Astrocyte (in vitro differentiated cells and primary cell): ENCODE data around the gene PLEKHA8. TPM values are rescaled to one million over a fixed set of nuclear protein-coding genes. Genes with fewer than 3 reads are reported as not detected.

Experiments used
- DNase-seq: peaks from one replicate; pipeline ENCODE4 v3.0.0-alpha.2; 2010; ENCODE audit warnings: low read depth
- FAIRE-seq: peaks from 2 replicates; lab custom pipeline; 2011; peaks lifted over from hg19 to GRCh38; lab: Jason Lieb, UNC
- H2AFZ ChIP-seq: 2 replicates; pipeline ENCODE4 v1.6.0; 2012; ENCODE audit warnings: low read depth, low read length, inconsistent platforms
- H3K27ac ChIP-seq: 2 replicates; pipeline ENCODE4 v1.5.1; 2011; ENCODE audit warnings: low read depth, low read length, inconsistent platforms
- H3K27me3 ChIP-seq: 2 replicates; pipeline ENCODE4 v1.6.0; 2011; ENCODE audit warnings: low read length, inconsistent platforms; ENCODE audit not compliant: insufficient read depth
- H3K36me3 ChIP-seq: 2 replicates; pipeline ENCODE4 v1.5.1; 2011; ENCODE audit warnings: low read length, inconsistent platforms; ENCODE audit not compliant: insufficient read depth
- H3K4me1 ChIP-seq: 2 replicates; pipeline ENCODE4 v1.5.1; 2011; ENCODE audit warnings: low read length, inconsistent platforms; ENCODE audit not compliant: insufficient read depth
- H3K4me2 ChIP-seq: 2 replicates; pipeline ENCODE4 v1.6.0; 2012; ENCODE audit warnings: low read length, inconsistent platforms
- H3K4me3 ChIP-seq: 2 replicates; pipeline ENCODE4 v1.5.1; 2011; ENCODE audit warnings: low read depth, mild to moderate bottlenecking, low read length, inconsistent platforms; ENCODE audit not compliant: insufficient read depth
- H3K79me2 ChIP-seq: 2 replicates; pipeline ENCODE4 v1.6.0; 2012; ENCODE audit warnings: mild to moderate bottlenecking, low read length, inconsistent platforms; ENCODE audit not compliant: insufficient read depth
- H3K9ac ChIP-seq: 2 replicates; pipeline ENCODE4 v1.6.0; 2012; ENCODE audit warnings: mild to moderate bottlenecking, low read length, inconsistent platforms
- H3K9me3 ChIP-seq: 2 replicates; pipeline ENCODE4 v1.5.1; 2012; ENCODE audit warnings: low read depth, mild to moderate bottlenecking, low read length, inconsistent platforms; ENCODE audit not compliant: insufficient read depth
- H4K20me1 ChIP-seq: 2 replicates; pipeline ENCODE4 v1.6.0; 2012; ENCODE audit warnings: low read length, inconsistent platforms; ENCODE audit not compliant: insufficient read depth
- H3K27ac Mint-ChIP-seq: one replicate; pipeline ENCODE4 v1.8.0; 2021; ENCODE audit warnings: mild to moderate bottlenecking, mixed read lengths; ENCODE audit not compliant: unreplicated experiment
- H3K27me3 Mint-ChIP-seq: one replicate; pipeline ENCODE4 v1.8.0; 2021; ENCODE audit warnings: low read depth, mixed read lengths; ENCODE audit not compliant: unreplicated experiment
- H3K36me3 Mint-ChIP-seq: one replicate; pipeline ENCODE4 v1.8.0; 2021; ENCODE audit warnings: low read depth, mixed read lengths; ENCODE audit not compliant: unreplicated experiment
- H3K4me1 Mint-ChIP-seq: one replicate; pipeline ENCODE4 v1.8.0; 2021; ENCODE audit warnings: low read depth, mixed read lengths; ENCODE audit not compliant: unreplicated experiment
- H3K4me3 Mint-ChIP-seq: one replicate; pipeline ENCODE4 v1.8.0; 2021; ENCODE audit warnings: mild to moderate bottlenecking, moderate library complexity, mixed read lengths; ENCODE audit not compliant: unreplicated experiment
- H3K9me3 Mint-ChIP-seq: one replicate; pipeline ENCODE4 v1.8.0; 2021; ENCODE audit warnings: mild to moderate bottlenecking, mixed read lengths; ENCODE audit not compliant: unreplicated experiment
- EZH2 ChIP-seq: IDR thresholded peaks from 2 replicates; pipeline ENCODE4 v1.6.1; 2012; ENCODE audit warnings: mild to moderate bottlenecking, low read length, inconsistent platforms; ENCODE audit not compliant: insufficient read depth
- total RNA-seq: library from RNA; stranded (reverse); gene quantifications from 2 replicates; pipeline ENCODE4 v1.2.1, GENCODE V29; 2021
- TF ChIP-seq, protein P1 (sequence below): IDR thresholded peaks from 2 replicates; pipeline ENCODE4 v1.5.1; 2011; ENCODE audit warnings: low read depth, mild to moderate bottlenecking, inconsistent platforms, low read length, moderate library complexity; ENCODE audit not compliant: insufficient read depth

Gene PLEKHA8
- total RNA-seq, 1 donor from 2014 or later = 34.7 TPM

DNA sequence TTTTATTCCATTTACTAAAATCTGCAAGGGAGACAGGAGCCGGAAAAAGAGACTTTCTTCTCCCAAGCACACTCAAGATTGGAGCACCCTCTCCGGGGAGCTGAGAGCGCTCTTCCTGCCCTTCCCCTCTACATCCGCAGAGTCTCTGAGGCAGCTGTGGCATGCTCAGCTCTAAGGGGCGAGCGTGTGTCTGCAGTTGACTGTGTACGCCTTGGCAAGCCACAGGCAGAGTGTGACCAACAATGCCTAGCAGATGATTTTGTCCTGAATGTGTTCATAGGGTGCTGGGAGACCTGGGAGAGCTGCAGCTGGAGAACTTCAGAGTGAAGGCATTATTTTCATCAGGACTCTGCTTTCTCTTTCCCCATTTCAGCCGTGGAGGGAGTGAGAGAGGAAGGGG is 127.3 kb downstream of the PLEKHA8 start:
- DNase-seq (no peak), FAIRE-seq (no peak)
- Mint-ChIP-seq H3K27me3 (no peaks in the 10 kb centered on the region), H3K9me3 (no peaks in the 10 kb centered on the region), H3K4me1 (peaks cover 12% of the 10 kb centered on the region), H3K36me3 (peaks cover 13% of the 10 kb centered on the region), H3K4me3 (no peak overlapping the region), H3K27ac (peak overlapping the region; percentile 47)
- H3K27me3 ChIP-seq = no peaks in the 10 kb centered on the region
- H3K4me1 ChIP-seq = peaks cover 5% of the 10 kb centered on the region
- TF ChIP-seq, protein P1, sequence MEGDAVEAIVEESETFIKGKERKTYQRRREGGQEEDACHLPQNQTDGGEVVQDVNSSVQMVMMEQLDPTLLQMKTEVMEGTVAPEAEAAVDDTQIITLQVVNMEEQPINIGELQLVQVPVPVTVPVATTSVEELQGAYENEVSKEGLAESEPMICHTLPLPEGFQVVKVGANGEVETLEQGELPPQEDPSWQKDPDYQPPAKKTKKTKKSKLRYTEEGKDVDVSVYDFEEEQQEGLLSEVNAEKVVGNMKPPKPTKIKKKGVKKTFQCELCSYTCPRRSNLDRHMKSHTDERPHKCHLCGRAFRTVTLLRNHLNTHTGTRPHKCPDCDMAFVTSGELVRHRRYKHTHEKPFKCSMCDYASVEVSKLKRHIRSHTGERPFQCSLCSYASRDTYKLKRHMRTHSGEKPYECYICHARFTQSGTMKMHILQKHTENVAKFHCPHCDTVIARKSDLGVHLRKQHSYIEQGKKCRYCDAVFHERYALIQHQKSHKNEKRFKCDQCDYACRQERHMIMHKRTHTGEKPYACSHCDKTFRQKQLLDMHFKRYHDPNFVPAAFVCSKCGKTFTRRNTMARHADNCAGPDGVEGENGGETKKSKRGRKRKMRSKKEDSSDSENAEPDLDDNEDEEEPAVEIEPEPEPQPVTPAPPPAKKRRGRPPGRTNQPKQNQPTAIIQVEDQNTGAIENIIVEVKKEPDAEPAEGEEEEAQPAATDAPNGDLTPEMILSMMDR = no peak
- TF ChIP-seq EZH2 = no peak
- no peaks in the 10 kb centered on the region for H3K79me2 ChIP-seq
- H3K9ac ChIP-seq = no peak overlapping the region
- no peak overlapping the region for H2AFZ ChIP-seq
- peaks cover 3% of the 10 kb centered on the region for H3K36me3 ChIP-seq
- H3K27ac ChIP-seq = no peak overlapping the region
- H3K9me3 ChIP-seq = no peaks in the 10 kb centered on the region
- no peak overlapping the region for H3K4me2 ChIP-seq
- H4K20me1 ChIP-seq = no peaks in the 10 kb centered on the region
- no peak overlapping the region for H3K4me3 ChIP-seq

DNA sequence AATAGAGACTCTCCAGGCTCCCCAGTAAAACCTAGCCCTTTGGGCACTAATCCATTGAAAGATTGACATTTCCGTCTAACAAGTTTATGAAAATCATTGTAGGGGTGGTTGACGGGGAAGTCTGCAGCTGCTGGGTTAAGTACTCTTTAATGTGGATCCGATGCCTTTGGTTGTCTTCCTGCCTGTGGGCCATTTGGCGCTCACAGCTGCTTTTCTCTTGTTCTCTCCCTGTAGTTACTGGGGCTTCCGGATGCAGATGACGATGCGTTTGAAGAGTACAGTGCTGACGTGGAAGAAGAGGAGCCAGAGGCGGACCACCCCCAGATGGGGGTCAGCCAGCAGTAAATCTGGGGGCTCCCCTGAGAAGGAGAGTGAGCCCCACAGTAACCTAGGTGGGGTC is 129.0 kb downstream of the PLEKHA8 start:
- TF ChIP-seq, protein P1 = no peak
- TF ChIP-seq EZH2 = no peak
- no peaks in the 10 kb centered on the region for H3K9me3 Mint-ChIP-seq
- Histone ChIP-seq H3K27ac (no peak overlapping the region), H3K36me3 (peaks cover 3% of the 10 kb centered on the region), H3K4me3 (no peak overlapping the region), H3K4me2 (no peak overlapping the region), H4K20me1 (no peaks in the 10 kb centered on the region), H3K4me1 (peaks cover 6% of the 10 kb centered on the region), H3K27me3 (no peaks in the 10 kb centered on the region), H3K9me3 (no peaks in the 10 kb centered on the region), H2AFZ (no peak overlapping the region), H3K79me2 (no peaks in the 10 kb centered on the region), H3K9ac (no peak overlapping the region)
- H3K4me1 Mint-ChIP-seq = peaks cover 14% of the 10 kb centered on the region
- DNase-seq (no peak), FAIRE-seq (no peak)
- H3K36me3 Mint-ChIP-seq = peaks cover 4% of the 10 kb centered on the region
- H3K27ac Mint-ChIP-seq = no peak overlapping the region
- no peaks in the 10 kb centered on the region for H3K27me3 Mint-ChIP-seq
- no peak overlapping the region for H3K4me3 Mint-ChIP-seq

DNA sequence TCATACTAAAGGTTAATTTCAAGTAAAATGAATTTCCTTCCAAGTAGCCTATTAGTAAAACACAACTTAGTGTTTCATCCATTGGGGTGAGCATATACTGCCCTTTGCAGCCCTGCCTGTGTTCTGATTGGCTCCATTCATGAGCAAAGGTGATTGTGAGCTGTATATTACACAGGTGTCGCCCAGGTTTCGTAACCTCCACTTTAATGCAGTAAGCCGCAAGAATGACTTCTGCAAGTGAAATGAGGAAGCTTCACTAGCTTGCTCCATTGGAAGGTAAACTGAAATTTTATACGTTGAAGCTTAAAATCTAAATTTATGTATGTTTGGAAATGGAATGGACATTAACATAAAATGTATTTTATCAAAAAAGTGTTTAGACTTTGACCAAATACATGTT is 131.0 kb downstream of the PLEKHA8 start:
- Mint-ChIP-seq H3K27ac (no peak overlapping the region), H3K4me3 (no peak overlapping the region), H3K9me3 (no peaks in the 10 kb centered on the region), H3K36me3 (peaks cover 3% of the 10 kb centered on the region), H3K27me3 (no peaks in the 10 kb centered on the region), H3K4me1 (peaks cover 29% of the 10 kb centered on the region)
- peaks cover 3% of the 10 kb centered on the region for H3K36me3 ChIP-seq
- H3K9me3 ChIP-seq = no peaks in the 10 kb centered on the region
- H3K27me3 ChIP-seq = no peaks in the 10 kb centered on the region
- H3K79me2 ChIP-seq = no peaks in the 10 kb centered on the region
- H3K4me1 ChIP-seq = peaks cover 23% of the 10 kb centered on the region
- no peak overlapping the region for H3K27ac ChIP-seq
- no peak overlapping the region for H3K4me2 ChIP-seq
- no peaks in the 10 kb centered on the region for H4K20me1 ChIP-seq
- H3K9ac ChIP-seq = no peak overlapping the region
- H3K4me3 ChIP-seq = no peak overlapping the region
- FAIRE-seq = no peak
- DNase-seq = no peak
- no peak overlapping the region for H2AFZ ChIP-seq
- TF ChIP-seq, protein P1 = no peak
- no peak for TF ChIP-seq EZH2
